Small intestine (tissue), 7 donors: Measurements from ENCODE around the gene HSD3B1. TPM values are rescaled to one million over a fixed set of nuclear protein-coding genes. Genes with fewer than 3 reads are reported as not detected.

Experiments used
- DNase-seq, 2 donors: peaks; one replicate each; pipeline versions ENCODE4 v3.0.0 to v3.0.0-alpha.2; 2013
- FAIRE-seq: peaks from 2 replicates; lab custom pipeline; 2012; peaks lifted over from hg19 to GRCh38; lab: Jason Lieb, UNC
- H3K27ac ChIP-seq, 3 donors: one replicate each; pipeline ENCODE4 v1.5.1; 2013; ENCODE audit warnings: low read length in 2 of 3, mild to moderate bottlenecking in 2 of 3, control low read depth in 1 of 3, inconsistent platforms in 1 of 3, low read depth in 1 of 3, moderate library complexity in 1 of 3
- H3K27me3 ChIP-seq, 3 donors: one replicate each; pipeline ENCODE4 v1.6.1; 2013; ENCODE audit warnings: low read length in 3 of 3, inconsistent platforms in 1 of 3; ENCODE audit not compliant: control insufficient read depth in 3 of 3, insufficient read depth in 3 of 3
- H3K36me3 ChIP-seq, 3 donors: one replicate each; pipeline ENCODE4 v1.6.1; 2013; ENCODE audit warnings: low read length in 3 of 3, inconsistent platforms in 1 of 3, low read depth in 1 of 3, mild to moderate bottlenecking in 1 of 3, moderate library complexity in 1 of 3; ENCODE audit not compliant: control insufficient read depth in 3 of 3, insufficient read depth in 2 of 3
- H3K4me1 ChIP-seq, 3 donors: one replicate each; pipeline ENCODE4 v1.6.1; 2013; ENCODE audit warnings: low read length in 2 of 3, inconsistent platforms in 1 of 3, low read depth in 1 of 3, mild to moderate bottlenecking in 1 of 3, moderate library complexity in 1 of 3; ENCODE audit not compliant: control insufficient read depth in 3 of 3, insufficient read depth in 2 of 3
- H3K4me3 ChIP-seq, 3 donors: one replicate each; pipeline ENCODE4 v1.5.1; 2013; ENCODE audit warnings: low read length in 3 of 3, control low read depth in 1 of 3, inconsistent platforms in 1 of 3, low read depth in 1 of 3, mild to moderate bottlenecking in 1 of 3, moderate library complexity in 1 of 3
- H3K9me3 ChIP-seq, 2 donors: one replicate each; pipeline ENCODE4 v1.6.1; 2013; ENCODE audit warnings: low read depth in 1 of 2, low read length in 1 of 2; ENCODE audit not compliant: control insufficient read depth in 2 of 2, insufficient read depth in 1 of 2
- WGBS, 3 donors: extraction: QIAGEN DNeasy Blood & Tissue Kit; methylation state at CpG; one replicate each; pipeline ENCODE4 v1.1.7; 2013; 5-methylcytosine and 5-hydroxymethylcytosine counted together
- polyA plus RNA-seq, 4 donors: library from polyadenylated mRNA; stranded (reverse) in 3 of 4; unstranded in 1 of 4; fragments of 200-250 nt in 3 of 4; fragments of 120-200 nt in 1 of 4; gene quantifications; one replicate each; pipeline versions ENCODE4 v1.2.1 to v1.2.3, GENCODE V29; 2013
- donor health status: healthy with polysubstance abuse.
- donor health status: control.
- donor health status: control.
- donor health status: Bipolar disorder and iron deficiency.
- donor health status: healthy.

The HSD3B1 gene
- polyA plus RNA-seq, 4 donors: 5.9 TPM; not detected in 3

DNA sequence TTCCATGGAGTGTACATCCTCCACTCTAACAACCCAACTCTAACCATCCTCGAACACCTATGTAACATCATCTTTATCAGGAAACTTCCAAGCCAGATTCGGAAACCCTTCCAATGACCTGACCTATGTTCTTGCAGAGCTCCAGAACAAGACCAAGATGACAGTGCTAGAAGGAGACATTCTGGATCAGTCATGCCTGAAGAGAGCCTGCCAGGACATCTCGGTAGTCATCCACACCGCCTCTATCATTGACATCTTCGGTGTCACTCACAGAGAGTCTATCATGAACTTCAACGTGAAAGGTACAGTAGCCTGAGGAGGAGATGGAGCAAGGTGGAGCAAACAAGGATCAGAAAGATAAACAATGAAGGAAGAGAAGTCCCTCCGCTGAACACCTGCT lies 36.1 kb upstream of the HSD3B1 start:
- Histone ChIP-seq H3K9me3 (no peaks in the 10 kb centered on the region), H3K4me3 (no peak overlapping the region), H3K27me3 (no peaks in the 10 kb centered on the region), H3K36me3 (no peaks in the 10 kb centered on the region), H3K27ac (no peak overlapping the region), H3K4me1 (peaks cover 0 to 29% (median 0%) of the 10 kb centered on the region in 3 donors)
- no peak for FAIRE-seq
- 83 to 85% (median 83%) methylated on average over 7 of the region's 7 CpGs for WGBS, 3 donors
- no peak for DNase-seq

DNA sequence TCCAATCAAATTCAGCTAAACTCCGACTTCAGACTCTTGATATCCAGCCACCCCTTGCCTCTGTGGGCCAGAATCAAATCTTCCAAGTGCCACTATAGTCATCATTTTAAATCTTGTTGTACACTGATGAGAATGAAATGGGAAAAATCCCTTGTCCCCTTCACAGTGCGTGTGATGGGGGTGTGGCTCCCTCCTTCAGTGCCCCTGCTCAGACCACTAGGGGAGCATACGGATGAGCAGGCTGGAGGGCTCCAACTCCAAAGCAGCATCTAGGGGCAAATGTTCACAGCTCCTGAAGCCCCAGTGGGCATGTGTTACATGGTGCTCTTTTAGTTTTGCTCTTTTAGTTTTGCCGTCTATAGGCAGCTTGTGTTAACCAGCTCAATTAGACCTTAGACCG lies 35.4 kb upstream of the HSD3B1 start:
- DNase-seq: no peak
- H3K27me3 ChIP-seq: no peaks in the 10 kb centered on the region
- no peaks in the 10 kb centered on the region for H3K36me3 ChIP-seq
- 80 to 90% (median 88%) methylated on average over 5 of the region's 5 CpGs for WGBS, 3 donors
- H3K4me3 ChIP-seq: no peak overlapping the region
- no peaks in the 10 kb centered on the region for H3K9me3 ChIP-seq
- H3K4me1 ChIP-seq: peaks cover 0 to 28% (median 0%) of the 10 kb centered on the region in 3 donors
- H3K27ac ChIP-seq: no peak overlapping the region
- no peak for FAIRE-seq

DNA sequence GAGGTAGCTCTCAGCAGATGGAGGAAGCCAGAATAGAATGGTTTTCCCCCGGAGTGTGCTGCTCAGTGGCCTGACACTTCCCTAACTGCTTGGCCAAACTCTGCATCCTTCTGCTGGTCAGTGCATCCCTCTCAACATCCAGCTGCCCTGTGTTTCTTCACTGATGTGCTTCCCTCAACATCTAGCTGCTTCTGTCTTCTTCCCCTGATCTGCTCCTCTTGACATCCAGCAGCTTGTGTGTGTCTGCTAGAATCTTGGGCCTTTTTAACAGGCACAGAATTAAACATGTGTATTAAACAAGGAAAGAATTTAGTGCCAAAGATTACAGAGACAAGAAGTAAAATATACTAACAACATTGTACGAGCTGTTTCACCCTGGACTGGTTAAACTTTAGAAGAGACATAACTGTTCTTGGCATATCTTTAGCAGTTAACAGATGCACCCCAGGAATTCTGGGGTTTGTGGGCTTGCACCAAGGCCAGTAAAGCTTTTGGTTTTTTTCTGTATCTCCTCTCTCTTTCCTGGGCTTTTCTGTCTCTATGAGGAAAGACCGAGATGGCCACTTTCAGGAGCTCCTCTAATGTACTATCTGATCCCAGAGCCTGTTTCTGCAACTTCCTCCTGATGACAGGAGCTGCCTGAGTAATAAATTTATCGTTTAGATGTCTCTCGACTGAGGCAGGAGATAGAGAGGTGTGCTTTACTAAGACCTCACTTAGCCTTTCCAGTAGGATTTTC lies 34.8 kb upstream of the HSD3B1 start:
- no peaks in the 10 kb centered on the region for H3K36me3 ChIP-seq
- WGBS, 3 donors: 41 to 59% (median 51%) methylated on average over 5 of the region's 5 CpGs
- FAIRE-seq (no peak), DNase-seq (no peak)
- no peaks in the 10 kb centered on the region for H3K27me3 ChIP-seq
- H3K4me3 ChIP-seq: no peak overlapping the region
- H3K9me3 ChIP-seq: no peaks in the 10 kb centered on the region
- H3K4me1 ChIP-seq: peaks cover 0 to 22% (median 0%) of the 10 kb centered on the region in 3 donors
- no peak overlapping the region for H3K27ac ChIP-seq

DNA sequence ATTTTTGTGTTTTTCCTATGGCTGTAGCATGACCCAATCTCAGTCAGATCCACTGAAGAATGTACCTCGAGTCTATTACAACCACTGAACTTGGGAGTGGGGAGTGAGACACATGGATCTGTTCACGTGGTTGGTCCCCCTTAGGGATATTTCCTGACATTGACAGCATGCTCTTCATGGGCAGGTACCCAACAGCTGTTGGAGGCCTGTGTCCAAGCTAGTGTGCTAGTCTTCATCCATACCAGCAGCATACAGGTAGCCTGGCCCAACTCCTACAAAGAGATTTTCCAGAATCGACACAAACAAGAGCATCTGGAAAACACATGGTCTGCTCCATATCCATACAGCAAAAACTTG lies 34.2 kb upstream of the HSD3B1 start:
- Histone ChIP-seq H3K36me3 (no peaks in the 10 kb centered on the region), H3K9me3 (no peaks in the 10 kb centered on the region), H3K27me3 (no peaks in the 10 kb centered on the region), H3K4me3 (no peak overlapping the region), H3K4me1 (peaks cover 0 to 16% (median 0%) of the 10 kb centered on the region in 3 donors), H3K27ac (no peak overlapping the region)
- WGBS, 3 donors: 49 to 70% (median 67%) methylated on average over 3 of the region's 3 CpGs
- no peak for DNase-seq
- FAIRE-seq: no peak

DNA sequence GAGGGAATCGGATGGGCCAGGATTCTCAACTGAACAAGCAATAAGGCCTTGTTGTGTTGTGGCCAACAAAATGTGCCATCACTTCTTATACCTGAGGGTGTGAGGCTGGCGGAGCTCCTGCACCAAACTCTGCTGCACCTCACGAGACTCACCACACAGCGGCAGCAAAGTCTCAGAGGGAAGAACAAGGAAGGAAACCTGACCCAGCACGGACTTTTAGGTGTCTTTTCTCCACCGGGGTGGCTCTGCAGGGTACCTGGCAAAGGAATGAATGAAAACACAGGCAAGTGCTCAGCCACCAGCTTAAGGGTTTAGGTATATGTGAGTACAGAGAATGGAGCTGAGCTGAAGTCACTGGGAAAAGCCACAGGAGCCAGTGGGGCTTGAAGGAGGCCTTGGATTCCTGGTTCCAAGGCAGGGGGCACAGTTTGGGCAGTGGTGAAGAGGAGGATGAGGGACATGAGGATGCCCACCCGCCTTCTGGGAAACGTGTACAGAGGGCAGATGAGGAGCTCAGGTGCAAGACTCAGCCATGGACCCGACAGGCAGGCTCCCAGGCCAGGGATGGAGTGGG lies 31.1 kb upstream of the HSD3B1 start:
- no peak overlapping the region for H3K27ac ChIP-seq
- peak; percentile 64 to 80 for DNase-seq
- no peaks in the 10 kb centered on the region for H3K9me3 ChIP-seq
- no peak for FAIRE-seq
- no peak overlapping the region for H3K4me3 ChIP-seq
- H3K27me3 ChIP-seq: no peaks in the 10 kb centered on the region
- 26 to 33% (median 31%) methylated on average over 9 of the region's 9 CpGs for WGBS, 3 donors
- peaks cover 0 to 9% (median 0%) of the 10 kb centered on the region in 3 donors for H3K4me1 ChIP-seq
- H3K36me3 ChIP-seq: no peaks in the 10 kb centered on the region

DNA sequence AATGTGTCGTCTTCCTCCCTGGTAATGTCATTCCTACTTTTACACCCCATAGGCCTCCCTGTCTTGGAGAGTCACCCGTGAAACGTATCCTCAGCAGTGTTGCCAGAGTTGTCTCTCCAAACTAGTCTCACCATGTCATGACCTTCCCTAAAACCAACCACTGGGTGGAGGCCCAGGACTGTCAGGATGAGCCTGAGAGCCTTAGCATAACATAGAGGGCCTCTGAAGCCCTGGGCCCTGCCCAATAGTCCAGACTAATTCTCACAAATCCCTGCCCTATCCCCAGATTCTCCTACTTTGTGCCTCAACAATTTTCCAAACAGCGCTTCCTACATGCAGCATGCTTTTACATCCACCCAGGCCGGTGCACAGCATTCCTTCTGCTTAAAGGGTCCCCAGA lies 29.3 kb upstream of the HSD3B1 start:
- DNase-seq: no peak
- Histone ChIP-seq H3K27ac (no peak overlapping the region), H3K4me1 (peaks cover 0 to 9% (median 0%) of the 10 kb centered on the region in 3 donors), H3K27me3 (no peaks in the 10 kb centered on the region), H3K4me3 (no peak overlapping the region), H3K36me3 (no peaks in the 10 kb centered on the region), H3K9me3 (no peaks in the 10 kb centered on the region)
- 86 to 96% (median 88%) methylated on average over 5 of the region's 5 CpGs for WGBS, 3 donors
- FAIRE-seq: no peak

DNA sequence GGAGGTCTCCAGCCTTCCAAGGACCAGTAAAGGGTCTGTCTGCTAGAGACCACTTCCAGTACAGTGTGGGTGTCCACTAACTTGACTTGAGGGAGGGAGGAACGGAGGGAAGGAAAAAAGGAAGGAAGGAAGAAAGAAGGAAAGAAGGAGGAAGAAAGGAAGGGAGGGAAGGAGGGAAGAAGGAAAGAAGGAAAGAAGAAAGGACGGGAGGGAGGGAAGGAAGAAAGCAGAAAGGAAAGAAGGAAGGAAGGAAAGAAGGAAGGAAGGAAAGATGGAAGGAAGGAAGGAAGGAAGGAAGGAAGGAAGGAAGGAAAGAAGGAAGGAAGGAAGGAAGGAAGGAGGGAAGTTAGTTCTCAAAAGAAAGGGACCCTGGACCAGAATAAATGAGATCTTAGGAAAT lies 26.8 kb upstream of the HSD3B1 start:
- no peaks in the 10 kb centered on the region for H3K27me3 ChIP-seq
- H3K9me3 ChIP-seq: no peaks in the 10 kb centered on the region
- H3K4me1 ChIP-seq: peaks cover 0 to 9% (median 0%) of the 10 kb centered on the region in 3 donors
- H3K27ac ChIP-seq: no peak overlapping the region
- DNase-seq (no peak), FAIRE-seq (no peak)
- no peak overlapping the region for H3K4me3 ChIP-seq
- no peaks in the 10 kb centered on the region for H3K36me3 ChIP-seq
- WGBS, 3 donors: 83 to 87% (median 84%) methylated on average over 2 of the region's 2 CpGs

DNA sequence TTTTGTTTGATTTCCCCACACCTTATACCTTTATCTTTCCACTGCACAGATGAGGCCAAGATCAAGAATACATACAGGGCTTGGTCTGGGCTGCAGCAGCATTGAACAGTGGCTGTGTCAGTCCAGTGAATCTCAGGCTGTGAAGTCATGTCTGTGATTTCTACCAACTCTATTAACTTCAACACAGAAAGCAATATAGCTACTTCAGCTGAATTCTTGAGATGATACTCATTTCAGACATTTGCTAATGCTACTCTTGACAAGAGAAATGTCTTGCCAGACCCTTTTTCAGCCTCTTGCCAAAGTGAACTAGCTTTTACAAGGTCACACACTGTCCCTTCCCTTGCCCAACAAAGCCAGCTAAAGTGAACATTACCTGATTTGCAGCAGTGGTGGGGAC lies 25.1 kb upstream of the HSD3B1 start:
- no peak overlapping the region for H3K27ac ChIP-seq
- no peaks in the 10 kb centered on the region for H3K9me3 ChIP-seq
- H3K4me3 ChIP-seq: no peak overlapping the region
- FAIRE-seq (no peak), DNase-seq (no peak)
- no peaks in the 10 kb centered on the region for H3K27me3 ChIP-seq
- peaks cover 0 to 6% (median 0%) of the 10 kb centered on the region in 3 donors for H3K4me1 ChIP-seq
- no peaks in the 10 kb centered on the region for H3K36me3 ChIP-seq
